ENCODE results near the gene SNORC.

DNA sequence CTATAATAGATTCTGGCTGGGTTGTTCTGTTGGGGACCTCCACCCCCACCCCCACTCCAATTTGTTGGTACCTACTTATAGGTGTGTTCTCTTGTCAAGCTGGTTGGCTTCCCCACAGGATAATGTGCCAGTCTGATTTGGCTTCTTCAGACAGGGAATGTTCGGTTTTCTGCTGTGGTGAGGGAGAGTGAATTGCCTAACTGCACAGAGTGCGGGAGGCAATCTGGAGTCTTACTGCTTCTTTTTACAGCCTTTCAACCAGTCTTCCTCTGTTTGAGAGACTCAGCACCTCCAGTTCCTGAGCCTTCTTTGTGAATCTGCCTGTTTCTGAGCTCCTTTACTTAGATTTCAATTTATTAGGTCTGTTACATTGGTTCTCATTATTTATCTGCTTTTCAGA is 27.4 kb upstream of the SNORC start:
- TF ChIP-seq, protein P1, sequence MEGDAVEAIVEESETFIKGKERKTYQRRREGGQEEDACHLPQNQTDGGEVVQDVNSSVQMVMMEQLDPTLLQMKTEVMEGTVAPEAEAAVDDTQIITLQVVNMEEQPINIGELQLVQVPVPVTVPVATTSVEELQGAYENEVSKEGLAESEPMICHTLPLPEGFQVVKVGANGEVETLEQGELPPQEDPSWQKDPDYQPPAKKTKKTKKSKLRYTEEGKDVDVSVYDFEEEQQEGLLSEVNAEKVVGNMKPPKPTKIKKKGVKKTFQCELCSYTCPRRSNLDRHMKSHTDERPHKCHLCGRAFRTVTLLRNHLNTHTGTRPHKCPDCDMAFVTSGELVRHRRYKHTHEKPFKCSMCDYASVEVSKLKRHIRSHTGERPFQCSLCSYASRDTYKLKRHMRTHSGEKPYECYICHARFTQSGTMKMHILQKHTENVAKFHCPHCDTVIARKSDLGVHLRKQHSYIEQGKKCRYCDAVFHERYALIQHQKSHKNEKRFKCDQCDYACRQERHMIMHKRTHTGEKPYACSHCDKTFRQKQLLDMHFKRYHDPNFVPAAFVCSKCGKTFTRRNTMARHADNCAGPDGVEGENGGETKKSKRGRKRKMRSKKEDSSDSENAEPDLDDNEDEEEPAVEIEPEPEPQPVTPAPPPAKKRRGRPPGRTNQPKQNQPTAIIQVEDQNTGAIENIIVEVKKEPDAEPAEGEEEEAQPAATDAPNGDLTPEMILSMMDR (conservative IDR thresholded peaks at IDR 0.05; ENCODE audit: low read length) = no peak
- no peak for TF ChIP-seq EZH2phosphoT487 (IDR thresholded peaks at IDR 0.05; ENCODE audit: borderline replicate concordance, low read depth, low read length)

Data from OCI-LY7 (cell line).